NCI-H2029 (cell line): ENCODE results near the gene ACSM2B.
"Not testable (repeated sequence)": the region's sequence is repeated elsewhere in the genome, so short reads cannot be mapped to it uniquely, and the experiment has no call there.

ENCODE experiments used
- DNase-seq: peaks from one replicate; lab custom pipeline; 2025; lab: John Stamatoyannopoulos, UW

Gene ACSM2B

DNA sequence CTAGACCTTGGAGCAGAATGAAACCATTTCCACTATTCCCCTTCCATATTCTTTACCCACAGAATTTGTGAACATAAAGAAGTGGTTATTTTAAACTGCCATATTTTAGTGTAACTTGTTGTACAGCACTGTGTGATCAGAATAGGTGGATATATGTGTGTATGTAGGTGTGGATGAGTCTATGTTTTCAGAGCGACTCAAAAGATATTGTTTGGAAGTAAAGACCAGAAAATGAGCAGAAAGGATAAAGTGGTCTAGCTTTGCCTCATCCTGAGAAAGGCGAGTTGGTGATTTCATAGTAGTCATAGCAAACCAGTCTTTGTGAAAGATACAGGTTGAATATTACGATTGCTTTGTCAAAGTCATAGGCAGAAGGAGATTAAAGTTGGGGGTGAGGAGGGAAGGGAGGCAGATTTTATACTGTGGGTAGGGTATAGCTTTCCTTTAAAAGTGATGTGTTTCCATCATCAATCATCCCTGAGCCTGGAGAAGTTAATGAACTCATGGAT lies 43.8 kb downstream of the ACSM2B start:
- not testable (repeated sequence) for DNase-seq

DNA sequence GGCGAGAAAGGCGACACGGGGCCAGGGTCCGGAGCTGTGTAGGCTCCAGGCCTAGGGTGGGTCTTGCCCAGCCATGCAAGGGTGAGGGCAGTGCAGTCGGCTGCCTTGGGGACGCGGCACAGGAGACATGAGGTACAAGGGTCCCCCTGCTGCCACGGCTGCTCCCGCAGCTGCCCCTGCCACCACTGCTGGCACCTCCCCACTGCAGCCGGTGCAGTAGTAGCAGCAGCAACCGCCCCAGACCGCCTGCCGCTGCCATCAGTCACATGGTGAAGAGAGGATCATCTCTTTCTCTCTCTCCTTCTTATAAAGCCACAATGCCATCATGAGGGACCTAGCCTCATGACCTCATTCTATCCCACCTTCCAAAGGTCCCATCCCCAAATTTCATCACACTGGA lies 44.4 kb downstream of the ACSM2B start:
- not testable (repeated sequence) for DNase-seq

DNA sequence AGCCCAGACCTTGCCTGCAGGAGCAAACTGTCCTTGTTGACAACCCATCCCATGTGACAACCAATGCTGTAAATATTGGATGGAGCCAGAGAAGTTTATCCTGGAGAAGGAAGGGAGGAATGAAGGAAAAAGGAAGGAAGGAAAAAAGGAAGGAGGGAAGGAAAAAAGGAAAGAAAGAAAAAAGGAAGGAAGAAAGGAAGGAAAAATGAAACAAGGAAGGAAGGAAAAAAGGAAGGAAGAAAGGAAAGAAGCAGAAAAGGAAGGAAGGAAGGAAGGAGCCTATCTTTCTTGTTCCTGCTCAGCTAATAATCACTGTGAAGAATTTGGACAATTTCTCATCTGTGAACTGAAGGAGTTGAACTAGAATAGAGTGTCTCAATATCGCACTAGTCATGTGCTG lies 56.1 kb downstream of the ACSM2B start:
- no peak for DNase-seq

DNA sequence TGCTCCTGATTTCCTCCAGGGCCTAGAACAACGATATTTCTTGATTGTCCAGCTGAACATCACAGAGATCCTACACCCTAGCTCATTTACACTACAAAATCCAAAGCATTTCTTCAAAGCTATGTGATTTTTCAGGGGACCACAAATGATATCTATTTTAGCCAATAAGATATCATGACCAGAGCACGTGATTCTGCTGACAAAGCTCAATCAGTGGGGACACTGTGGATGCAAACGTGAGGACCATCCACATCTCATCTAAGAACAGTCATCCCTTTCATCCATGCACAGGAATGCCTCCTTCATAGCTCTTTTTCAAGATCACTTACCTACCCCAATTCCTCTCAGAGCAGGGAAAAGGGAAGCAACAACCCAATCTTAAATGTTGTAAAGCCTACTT lies 56.9 kb downstream of the ACSM2B start:
- no peak for DNase-seq

DNA sequence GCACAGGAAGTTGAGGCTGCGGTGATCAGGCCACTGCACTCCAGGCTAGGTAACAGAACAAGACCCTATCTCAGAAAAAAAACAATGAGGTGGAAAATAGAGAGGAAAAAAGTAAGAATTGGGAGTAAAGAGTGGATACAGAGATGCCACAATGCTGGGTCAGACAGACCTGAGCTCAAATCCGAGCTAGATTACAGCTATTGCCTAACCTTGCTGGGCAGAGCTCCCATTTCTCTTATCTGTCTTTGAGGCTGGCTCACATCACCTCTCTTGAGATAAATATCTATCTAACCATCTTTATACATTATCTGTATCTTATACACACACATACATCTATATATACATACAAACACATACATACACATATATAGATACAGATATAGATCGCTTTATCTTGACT lies 59.0 kb downstream of the ACSM2B start:
- DNase-seq: no peak

DNA sequence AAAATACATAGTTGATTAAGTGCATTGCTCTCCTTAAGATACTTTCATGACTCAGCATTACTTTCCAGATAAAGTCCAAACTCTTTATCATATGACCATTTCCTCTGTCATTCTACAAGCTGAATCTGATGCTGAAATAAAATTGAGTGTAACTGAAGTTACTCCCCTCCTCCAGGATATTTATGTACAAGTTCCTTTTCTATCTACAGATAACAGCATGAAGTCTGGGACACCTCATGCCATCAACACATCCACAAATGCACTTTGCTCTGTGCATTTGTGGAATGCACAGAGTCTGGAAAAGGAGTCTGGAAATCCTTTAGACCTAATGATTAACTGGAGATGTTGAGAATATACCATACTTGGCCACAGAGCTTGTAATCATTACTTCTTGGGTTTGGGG lies 60.5 kb downstream of the ACSM2B start:
- DNase-seq: no peak

DNA sequence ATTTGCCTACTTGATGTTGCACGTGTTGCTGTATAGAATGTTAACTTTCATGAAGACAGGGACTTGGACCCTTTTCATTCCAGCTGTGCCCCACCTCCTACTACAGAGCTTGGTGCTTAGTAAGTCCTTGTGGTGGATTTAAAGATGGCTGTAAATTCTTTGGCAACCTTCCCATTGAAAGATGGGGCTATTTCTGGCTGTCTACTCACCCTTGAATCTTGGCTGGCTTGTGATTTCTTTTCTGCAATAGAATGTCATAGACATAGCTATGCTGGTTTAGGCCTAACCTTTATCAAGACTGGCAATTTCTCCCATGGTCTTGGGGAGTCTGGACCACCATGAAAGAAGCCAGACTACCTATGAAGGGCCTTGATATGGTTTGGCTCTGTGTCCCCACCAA lies 65.8 kb downstream of the ACSM2B start:
- DNase-seq: no peak

DNA sequence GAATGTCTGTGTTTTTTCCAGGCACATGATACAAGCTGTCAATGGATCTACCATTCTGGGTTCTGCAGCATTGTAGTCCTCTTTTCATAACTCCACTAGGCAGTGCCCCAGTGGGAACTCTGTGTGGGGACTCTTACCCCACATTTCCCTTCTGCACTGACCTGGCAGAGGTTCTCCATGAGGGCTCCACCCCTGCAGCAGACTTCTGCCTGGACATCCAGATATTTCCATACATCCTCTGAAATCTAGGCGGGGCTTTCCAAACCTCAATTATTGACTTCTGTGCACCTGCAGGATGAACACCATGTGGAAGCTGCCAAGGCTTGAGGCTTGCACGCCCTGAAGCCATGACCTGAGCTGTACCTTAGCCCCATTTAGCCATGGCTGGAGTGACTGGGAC lies 68.9 kb downstream of the ACSM2B start:
- no peak for DNase-seq

DNA sequence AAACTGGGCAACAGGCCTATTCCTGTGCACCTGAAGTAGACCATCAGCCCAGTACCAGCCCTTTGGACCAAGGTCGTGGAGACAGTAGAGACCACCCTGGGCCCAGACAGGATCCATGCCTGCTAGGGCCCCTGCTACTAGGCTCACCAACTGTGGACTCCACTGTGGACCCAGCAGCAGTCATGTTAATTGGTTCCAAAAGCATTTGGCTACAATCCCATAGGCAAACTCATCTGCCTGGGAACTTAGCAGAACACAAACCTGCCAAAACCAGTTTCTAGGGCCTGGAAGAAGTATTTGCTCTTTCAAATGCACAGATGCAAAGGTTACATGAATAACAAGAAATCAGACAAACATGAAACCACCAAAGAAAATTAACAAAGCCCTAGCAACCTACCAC lies 71.7 kb downstream of the ACSM2B start:
- DNase-seq: peak; percentile 62

DNA sequence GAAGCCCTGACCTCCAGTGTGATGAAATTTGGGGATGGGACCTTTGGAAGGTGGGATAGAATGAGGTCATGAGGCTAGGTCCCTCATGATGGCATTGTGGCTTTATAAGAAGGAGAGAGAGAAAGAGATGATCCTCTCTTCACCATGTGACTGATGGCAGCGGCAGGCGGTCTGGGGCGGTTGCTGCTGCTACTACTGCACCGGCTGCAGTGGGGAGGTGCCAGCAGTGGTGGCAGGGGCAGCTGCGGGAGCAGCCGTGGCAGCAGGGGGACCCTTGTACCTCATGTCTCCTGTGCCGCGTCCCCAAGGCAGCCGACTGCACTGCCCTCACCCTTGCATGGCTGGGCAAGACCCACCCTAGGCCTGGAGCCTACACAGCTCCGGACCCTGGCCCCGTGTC lies 84.7 kb downstream of the ACSM2B start:
- not testable (repeated sequence) for DNase-seq

DNA sequence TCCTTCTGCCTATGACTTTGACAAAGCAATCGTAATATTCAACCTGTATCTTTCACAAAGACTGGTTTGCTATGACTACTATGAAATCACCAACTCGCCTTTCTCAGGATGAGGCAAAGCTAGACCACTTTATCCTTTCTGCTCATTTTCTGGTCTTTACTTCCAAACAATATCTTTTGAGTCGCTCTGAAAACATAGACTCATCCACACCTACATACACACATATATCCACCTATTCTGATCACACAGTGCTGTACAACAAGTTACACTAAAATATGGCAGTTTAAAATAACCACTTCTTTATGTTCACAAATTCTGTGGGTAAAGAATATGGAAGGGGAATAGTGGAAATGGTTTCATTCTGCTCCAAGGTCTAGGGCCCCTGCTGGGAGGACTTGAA lies 85.2 kb downstream of the ACSM2B start:
- DNase-seq: not testable (repeated sequence)
